Right hindlimb (tissue), 1 donor: ENCODE results near the gene CEMIP.
"Not testable (repeated sequence)": the region's sequence is repeated elsewhere in the genome, so short reads cannot be mapped to it uniquely, and the experiment has no call there.

Source experiments
- DNase-seq: peaks from one replicate; pipeline ENCODE4 v3.0.0-alpha.2; 2018

CEMIP gene

GRCh38 chr15:80932989-80933388 is 153.8 kb downstream of the CEMIP start:
- DNase-seq: peak; percentile 66

- DNase-seq: no peak
Measured at GRCh38 chr15:80934761-80935221, 155.6 kb downstream of the CEMIP start.

DNA sequence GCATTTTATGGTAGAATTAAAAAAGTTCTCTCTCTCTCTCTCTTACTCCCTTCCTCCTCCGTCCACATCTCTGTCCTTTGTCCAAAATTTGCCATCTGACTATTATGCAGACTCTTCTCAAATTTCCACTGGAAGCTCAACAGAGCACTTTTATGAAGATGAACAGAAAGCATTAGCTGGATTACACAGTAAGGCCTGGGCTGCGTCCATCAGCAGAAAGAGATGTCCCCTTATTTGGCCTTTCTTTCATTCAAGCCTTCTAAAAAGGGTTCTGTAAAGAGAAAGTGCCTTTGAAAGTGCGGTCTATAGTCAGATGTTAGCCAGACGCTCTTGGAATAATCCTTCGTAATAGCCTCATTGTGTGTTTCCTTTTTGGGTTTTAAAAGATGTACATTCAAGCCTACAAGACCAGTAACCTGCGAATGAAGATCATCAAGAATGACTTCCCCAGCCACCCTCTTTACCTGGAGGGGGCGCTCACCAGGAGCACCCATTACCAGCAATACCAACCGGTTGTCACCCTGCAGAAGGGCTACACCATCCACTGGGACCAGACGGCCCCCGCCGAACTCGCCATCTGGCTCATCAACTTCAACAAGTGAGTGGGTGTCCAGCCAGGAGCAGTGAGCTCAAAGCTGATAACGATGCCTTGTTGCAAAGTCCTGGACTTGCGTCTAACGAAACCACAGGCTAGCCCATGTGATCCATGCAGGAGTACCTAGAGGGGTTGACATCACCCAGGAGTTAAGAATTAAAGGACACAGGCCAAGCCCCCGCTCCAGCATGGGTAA is 157.3 kb downstream of the CEMIP start:
- DNase-seq: no peak

DNA sequence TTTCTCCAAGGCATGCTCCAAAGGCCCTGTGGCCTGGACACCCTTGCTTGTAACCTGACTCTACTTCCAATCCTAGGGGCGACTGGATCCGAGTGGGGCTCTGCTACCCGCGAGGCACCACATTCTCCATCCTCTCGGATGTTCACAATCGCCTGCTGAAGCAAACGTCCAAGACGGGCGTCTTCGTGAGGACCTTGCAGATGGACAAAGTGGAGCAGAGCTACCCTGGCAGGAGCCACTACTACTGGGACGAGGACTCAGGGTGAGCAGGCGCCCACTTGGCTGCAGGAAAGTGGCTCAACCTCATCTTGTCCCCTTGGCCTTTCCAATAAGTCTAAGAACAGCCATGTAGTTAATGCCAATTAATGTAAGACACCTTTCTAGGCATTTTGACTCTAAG is 158.5 kb downstream of the CEMIP start:
- no peak for DNase-seq

DNA sequence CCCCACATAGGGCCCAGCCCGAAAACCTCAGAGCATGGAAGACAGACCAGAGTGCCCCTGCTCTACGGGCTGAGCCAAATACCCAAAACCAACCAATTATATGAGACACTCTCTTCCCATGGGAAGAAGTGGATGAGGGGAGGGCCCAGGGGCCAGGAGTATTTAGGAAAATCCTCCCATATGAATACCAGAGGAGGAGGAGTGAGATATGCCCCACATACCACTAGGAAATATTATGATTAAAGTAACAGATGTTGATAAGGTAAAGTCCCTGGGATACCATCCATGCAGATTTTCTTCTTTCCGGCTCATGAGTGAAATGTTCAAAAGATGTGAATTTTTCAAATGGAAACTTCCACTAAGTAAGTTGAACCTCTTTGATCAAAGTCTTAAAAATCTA is 160.0 kb downstream of the CEMIP start:
- no peak for DNase-seq

- DNase-seq: no peak
Measured at GRCh38 chr15:80940331-80940730, 161.2 kb downstream of the CEMIP start.

DNA sequence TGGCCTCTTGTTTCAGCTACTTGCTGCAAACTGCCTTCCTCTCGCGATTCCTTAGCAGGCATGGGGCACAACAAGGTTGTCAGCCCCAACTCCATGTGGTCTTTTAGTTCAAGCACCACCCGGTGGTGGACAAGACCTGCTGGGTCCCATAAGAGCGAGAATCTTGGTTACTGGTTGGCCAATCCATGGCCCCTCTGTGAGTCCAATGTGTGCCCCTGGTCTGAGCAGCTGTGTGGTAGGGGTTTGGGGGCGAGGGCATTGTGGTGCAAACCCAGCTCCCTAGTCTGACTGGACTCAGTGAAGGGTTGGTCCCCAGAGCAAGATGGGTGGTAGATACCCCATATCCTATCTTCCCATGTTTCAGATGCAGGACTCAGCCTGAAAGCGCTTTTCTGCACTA is 161.7 kb downstream of the CEMIP start:
- DNase-seq: no peak

- DNase-seq: no peak
Measured at GRCh38 chr15:80942266-80942665, 163.1 kb downstream of the CEMIP start.

- peak; percentile 51 for DNase-seq
Measured at GRCh38 chr15:80942746-80943565, 163.8 kb downstream of the CEMIP start.

DNA sequence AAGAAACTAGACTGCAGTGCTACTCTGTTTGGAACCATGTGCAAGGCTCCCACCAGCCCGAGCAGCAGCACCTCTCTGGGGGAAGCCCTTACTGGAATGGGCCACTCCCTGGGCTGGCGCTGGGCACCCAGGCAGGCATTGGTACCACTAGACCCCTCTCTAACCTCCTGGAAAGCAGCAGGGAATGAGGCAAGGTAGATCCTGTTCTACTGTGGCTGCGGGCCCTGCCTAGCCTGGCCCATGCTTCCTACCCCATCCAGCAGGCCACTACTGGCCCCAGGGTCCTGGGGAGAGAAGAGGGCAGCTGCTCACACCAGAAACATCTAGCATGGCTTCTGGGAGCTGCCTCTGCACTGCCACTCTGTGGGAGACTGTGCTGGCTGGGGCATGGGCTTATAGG is 165.6 kb downstream of the CEMIP start:
- DNase-seq: no peak

GRCh38 chr15:80945605-80946004 is 166.4 kb downstream of the CEMIP start:
- DNase-seq: peak; percentile 10

- peak; percentile 5 for DNase-seq
Measured at GRCh38 chr15:80946576-80946975, 167.4 kb downstream of the CEMIP start.

GRCh38 chr15:80948651-80949292 is 169.6 kb downstream of the CEMIP start:
- DNase-seq: peak; percentile 22

DNA sequence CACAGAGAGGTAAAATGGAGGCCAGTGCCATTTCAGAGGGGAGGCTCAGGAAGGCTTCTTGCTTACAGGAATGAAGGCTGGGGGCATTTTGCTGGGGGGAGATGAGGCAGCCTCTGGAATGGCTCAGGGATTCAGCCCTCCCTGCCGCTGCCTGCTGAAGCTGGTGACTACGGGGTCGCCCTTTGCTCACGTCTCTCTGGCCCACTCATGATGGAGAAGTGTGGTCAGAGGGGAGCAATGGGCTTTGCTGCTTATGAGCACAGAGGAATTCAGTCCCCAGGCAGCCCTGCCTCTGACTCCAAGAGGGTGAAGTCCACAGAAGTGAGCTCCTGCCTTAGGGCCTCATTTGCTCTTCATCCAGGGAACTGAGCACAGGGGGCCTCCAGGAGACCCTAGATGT is 170.6 kb downstream of the CEMIP start:
- no peak for DNase-seq

DNA sequence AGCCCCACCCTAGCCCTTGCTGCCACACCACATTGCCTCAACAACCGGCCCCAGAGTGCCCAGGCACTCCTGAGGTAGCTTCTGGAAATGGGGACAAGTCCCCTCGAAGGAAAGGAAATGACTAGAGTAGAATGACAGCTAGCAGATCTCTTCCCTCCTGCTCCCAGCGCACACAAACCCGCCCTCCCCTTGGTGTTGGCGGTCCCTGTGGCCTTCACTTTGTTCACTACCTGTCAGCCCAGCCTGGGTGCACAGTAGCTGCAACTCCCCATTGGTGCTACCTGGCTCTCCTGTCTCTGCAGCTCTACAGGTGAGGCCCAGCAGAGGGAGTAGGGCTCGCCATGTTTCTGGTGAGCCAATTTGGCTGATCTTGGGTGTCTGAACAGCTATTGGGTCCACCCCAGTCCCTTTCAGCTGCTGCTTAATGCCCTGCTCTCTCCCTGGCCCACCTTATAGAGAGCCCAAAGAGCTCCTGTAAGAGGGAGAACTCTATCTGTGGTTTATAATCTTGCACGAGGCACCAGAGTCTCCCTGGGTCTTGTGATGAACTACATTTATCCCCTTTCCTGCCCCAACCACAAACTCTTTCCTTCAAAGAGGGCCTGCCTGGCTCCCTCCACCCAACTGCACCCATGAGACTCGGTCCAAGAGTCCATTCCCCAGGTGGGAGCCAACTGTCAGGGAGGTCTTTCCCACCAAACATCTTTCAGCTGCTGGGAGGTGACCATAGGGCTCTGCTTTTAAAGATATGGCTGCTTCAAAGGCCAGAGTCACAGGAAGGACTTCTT is 171.3 kb downstream of the CEMIP start:
- DNase-seq: no peak

GRCh38 chr15:80951941-80952340 is 172.8 kb downstream of the CEMIP start:
- no peak for DNase-seq

- no peak for DNase-seq
Measured at GRCh38 chr15:80953001-80953952, 174.1 kb downstream of the CEMIP start.

GRCh38 chr15:80953953-80954778 is 175.0 kb downstream of the CEMIP start:
- DNase-seq: no peak

DNA sequence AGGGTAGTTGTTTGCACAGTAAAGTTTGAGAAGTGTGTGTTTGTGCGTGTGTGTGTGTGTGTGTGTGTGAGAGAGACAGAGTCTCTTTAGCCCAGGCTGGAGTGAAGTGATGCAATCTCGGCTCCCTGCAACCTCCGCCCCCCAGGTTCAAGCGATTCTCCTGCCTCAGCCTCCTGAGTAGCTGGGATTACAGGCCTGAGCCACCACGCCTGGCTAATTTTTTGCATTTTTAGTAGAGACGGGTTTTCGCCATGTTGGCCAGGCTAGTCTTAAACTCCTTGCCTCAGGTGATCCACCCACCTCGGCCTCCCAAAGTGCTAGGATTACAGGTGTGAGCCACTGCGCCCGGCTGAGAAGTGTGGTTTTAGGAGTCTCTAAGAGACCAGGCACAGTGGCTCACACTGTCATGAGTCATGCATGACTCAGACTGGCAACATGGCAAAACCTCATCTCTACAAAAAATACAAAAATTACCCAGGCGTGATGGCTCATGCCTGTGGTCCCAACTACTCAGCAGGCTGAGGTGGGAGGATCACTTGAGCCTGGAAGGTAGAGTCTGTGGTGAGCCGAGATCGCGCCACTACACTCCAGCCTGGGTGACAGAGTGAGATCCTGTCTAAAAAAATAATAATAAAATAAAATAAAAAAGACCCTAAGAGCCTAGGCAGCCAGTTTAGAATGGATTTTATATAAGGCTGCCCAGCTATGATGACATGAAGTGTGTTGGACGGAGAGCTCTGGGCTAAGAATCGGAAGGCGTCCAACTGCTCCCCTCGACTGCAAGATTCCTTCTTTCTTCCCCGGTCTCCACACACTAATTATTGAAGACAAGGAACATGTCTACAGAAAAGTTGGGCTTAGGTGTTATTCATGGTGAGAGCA is 176.6 kb downstream of the CEMIP start:
- DNase-seq: not testable (repeated sequence)

DNA sequence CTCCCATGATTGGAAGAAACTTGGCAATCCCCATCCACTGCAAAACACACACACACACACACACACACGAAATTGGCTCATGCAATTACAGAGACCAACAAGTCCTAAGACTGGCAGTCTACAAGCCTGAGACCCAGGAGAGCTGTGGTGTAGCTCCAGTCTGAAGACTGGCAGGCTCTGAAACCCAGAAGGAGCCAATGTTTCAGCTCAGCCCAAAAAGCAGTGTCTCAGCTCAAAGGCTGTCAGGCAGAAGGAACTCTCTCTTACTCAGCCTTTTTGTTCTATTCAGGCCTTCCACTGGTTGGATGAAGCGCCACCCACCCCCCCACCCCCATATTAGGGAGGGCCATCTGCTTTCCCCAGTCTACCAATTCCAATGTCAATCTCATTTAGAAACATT is 178.4 kb downstream of the CEMIP start:
- DNase-seq: no peak
